LNCAP (cell line): Measurements from ENCODE around the gene SERPINI1.

Experiments
- TF ChIP-seq, protein P1 (sequence below): fragments of 450-650 bp; IDR thresholded peaks from 2 replicates; pipeline ENCODE4 v1.5.1; 2017; ENCODE audit warnings: mild to moderate bottlenecking

SERPINI1 gene

DNA sequence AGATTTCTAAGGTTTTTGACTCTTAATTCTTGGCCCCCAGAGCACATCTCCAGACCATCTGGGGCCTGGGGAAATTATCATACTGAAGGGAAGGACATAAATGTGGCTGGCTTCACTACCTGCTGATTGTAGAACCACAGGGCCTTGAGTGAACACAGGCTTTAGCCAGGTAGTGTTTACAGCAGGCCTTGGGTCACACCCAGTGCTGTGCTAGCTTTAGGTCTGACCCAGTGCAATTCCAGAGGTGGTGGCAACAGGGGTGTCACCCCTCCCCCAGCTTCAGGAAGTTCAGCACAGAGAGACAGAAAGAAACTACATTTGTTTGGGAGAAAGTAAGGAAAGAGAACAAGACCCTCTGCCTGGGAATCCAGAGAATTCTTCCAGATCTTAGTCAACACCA, 25.0 kb upstream of the SERPINI1 start:
- TF ChIP-seq, protein P1, sequence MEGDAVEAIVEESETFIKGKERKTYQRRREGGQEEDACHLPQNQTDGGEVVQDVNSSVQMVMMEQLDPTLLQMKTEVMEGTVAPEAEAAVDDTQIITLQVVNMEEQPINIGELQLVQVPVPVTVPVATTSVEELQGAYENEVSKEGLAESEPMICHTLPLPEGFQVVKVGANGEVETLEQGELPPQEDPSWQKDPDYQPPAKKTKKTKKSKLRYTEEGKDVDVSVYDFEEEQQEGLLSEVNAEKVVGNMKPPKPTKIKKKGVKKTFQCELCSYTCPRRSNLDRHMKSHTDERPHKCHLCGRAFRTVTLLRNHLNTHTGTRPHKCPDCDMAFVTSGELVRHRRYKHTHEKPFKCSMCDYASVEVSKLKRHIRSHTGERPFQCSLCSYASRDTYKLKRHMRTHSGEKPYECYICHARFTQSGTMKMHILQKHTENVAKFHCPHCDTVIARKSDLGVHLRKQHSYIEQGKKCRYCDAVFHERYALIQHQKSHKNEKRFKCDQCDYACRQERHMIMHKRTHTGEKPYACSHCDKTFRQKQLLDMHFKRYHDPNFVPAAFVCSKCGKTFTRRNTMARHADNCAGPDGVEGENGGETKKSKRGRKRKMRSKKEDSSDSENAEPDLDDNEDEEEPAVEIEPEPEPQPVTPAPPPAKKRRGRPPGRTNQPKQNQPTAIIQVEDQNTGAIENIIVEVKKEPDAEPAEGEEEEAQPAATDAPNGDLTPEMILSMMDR: no peak

DNA sequence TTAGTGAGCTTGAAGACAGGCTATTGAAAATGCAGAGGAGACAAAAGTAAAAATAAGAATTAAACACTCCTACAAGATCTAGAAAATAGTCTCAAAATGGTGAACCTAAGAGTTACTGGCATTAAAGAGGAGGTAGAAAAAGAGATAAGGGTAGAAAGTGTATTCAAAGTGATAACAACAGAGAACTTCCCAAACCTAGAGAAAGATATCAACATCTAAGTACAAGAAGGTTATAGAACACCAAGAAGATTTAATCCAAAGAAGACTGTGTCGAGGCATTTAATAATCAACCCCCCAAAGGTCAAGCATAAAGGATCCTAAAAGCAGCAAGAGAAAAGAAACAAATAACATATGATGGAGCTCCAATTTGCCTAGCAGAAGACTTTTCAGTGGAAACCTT, 24.1 kb upstream of the SERPINI1 start:
- TF ChIP-seq, protein P1: no peak

DNA sequence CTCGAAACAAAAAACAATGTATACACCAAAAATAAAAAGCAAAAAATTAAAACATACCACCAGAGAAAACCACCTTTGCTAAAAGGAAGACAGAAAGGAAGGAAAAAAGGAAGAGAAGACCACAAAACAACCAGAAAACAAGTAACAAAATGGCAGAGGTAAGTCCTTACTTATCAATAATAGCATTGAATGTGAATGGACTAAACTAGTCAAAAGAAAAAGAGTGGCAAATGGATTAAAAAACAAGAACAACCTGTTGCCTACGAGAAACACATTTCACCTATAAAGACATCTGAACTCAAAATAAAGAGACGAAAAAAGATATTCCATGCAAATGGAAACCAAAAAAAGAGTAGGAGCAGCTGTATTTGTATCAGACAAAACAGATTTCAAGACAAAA, 23.1 kb upstream of the SERPINI1 start:
- TF ChIP-seq, protein P1: no peak

DNA sequence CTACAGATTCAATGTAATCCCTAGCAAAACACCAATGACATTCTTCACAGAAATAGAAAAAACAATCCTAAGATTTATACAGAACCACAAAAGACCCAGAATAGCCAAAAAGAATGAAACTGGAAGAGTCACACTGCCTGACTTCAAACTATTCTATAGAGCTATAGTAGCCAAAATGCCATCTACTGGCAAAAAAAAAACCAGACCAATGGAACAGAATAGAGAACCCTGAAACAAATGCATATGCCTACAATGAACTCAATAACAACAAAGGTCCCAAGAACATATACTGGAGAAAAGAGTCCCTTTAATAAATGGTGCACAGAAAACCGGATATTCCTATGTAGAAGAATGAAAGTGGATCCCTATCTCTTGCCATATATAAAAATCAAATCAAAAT, 20.6 kb upstream of the SERPINI1 start:
- TF ChIP-seq, protein P1: no peak

DNA sequence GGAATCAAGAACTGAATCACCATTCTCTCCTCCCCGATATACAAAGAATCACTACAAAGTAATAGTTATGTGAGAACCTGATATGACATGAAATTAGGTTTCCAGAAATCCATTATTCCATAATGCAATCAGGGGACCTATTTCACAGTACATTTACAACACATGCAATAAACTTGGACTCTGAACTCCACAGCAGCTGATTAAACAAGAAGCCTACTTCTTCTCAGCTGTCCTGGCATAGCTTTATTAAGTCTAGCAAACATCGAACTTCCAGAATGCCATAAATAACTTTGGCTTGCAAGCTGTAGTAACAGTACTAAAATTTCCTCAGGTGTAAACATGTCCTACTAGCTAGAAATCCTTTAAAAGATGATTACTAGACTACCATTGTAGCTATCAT, 18.6 kb upstream of the SERPINI1 start:
- TF ChIP-seq, protein P1: no peak

DNA sequence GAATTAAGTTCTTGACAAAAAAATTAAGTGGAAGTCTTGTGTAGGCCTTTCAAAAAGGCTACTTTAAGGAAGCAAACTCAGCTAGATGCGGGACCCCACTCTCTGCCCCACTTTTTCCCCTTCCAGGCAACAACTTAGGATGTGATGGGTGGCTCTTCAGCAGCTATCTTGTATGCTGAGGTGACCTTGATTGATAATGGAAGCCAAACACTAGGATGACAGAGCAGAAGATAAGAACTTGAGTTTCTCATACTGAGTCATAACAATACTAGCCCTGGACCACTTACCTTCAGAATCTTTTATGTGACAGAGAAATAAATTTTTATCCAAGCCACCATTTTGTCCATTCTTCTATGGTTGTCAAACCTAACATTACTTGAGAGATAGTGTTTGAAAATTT, 16.9 kb upstream of the SERPINI1 start:
- TF ChIP-seq, protein P1: no peak

DNA sequence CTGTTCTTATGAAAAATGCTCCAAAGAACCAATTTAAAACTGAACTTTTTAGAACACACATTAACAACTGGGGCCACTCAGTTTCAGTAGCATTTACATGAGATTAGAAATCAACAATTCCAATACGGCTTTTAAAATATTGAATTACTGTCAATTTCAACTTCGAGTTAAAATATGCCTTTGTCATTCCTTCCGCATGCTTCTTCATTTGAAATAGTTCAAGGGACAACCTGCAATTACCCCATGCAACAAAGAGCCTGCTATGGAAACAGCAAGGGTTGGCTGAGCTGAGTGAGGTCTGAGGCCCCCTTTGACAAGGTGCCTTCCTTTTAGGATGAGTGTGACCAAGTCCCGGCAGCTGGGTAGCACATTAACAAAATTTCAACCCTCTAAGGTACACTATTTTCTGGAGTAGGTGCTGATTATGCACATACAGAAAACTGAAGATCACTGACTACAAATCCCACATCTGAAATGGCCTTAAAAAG, 12.5 kb upstream of the SERPINI1 start:
- TF ChIP-seq, protein P1: no peak

DNA sequence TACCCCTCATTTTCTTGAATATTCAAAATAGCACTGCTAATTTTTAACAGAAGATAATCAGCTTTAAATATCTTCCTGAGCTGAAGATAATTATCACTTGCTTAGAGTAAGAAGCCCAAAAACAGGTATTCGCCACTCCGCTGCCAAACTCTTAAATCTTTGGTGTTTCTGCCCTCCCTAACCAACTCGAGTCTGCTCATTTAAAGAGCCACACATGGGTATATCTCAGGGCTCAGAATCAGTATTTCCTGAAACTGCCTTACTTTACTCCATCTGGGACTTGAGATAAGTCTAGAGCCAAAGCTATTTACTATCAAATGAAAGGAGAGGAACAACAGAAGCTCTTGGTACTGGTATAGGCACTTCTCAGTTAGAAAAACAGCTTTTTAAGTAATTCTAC, 11.6 kb upstream of the SERPINI1 start:
- TF ChIP-seq, protein P1: no peak
